Stimulated activated CD4-positive, alpha-beta T cell treated with anti-CD3 and anti-CD28 coated beads, Interleukin-12 subunit alpha, Interleukin-12 subunit beta, amount 100 ng/mL, for 24 hours (primary cell): ENCODE measurements around the gene TNFRSF17.
"Not testable (repeated sequence)": the region's sequence is repeated elsewhere in the genome, so short reads cannot be mapped to it uniquely, and the experiment has no call there.

ENCODE experiments used
- DNase-seq, 2 experiments: peaks; one replicate each; pipeline ENCODE4 v3.0.0-alpha.2; 2020; ENCODE audit warnings: low read depth in 2 of 2

The TNFRSF17 gene

DNA sequence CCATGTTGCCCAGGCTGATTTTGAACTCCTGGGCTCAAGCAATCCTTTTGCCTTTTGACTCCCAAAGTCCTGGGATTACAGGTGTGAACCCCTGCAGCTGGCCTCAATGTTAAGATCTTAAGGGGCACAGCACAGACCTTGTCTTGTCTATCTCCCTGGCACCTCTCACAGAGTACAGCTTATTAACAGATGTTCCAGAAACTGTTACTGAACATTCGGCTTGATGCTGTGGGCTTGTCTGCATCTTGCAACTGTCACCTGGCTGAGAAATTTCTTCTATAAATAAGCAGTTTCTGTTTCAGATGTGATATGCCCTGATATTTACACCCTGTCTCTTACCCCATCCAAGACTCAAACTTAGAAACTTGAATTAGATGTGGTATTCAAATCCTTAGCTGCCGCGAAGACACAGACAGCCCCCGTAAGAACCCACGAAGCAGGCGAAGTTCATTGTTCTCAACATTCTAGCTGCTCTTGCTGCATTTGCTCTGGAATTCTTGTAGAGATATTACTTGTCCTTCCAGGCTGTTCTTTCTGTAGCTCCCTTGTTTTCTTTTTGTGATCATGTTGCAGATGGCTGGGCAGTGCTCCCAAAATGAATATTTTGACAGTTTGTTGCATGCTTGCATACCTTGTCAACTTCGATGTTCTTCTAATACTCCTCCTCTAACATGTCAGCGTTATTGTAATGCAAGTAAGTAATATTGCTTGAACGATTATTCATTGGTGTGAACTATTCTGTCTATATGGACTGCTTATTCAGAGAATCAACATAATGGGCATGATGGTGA, at the start of gene TNFRSF17:
Gene TNFRSF17, plus strand, starts transcription at position 450 of the 791 bp plus-strand sequence. Its CDS starts 115 bp downstream, at position 565.
- DNase-seq = no peak

GRCh38 chr16:11915644-11916523, 49.1 kb upstream of the TNFRSF17 start, which contains the start of gene GSPT1:
GSPT1 (minus strand) TSS chr16:11915956; CDS start chr16:11915720, 236 bp downstream.
- DNase-seq = peak; percentile 98 to 99

DNA sequence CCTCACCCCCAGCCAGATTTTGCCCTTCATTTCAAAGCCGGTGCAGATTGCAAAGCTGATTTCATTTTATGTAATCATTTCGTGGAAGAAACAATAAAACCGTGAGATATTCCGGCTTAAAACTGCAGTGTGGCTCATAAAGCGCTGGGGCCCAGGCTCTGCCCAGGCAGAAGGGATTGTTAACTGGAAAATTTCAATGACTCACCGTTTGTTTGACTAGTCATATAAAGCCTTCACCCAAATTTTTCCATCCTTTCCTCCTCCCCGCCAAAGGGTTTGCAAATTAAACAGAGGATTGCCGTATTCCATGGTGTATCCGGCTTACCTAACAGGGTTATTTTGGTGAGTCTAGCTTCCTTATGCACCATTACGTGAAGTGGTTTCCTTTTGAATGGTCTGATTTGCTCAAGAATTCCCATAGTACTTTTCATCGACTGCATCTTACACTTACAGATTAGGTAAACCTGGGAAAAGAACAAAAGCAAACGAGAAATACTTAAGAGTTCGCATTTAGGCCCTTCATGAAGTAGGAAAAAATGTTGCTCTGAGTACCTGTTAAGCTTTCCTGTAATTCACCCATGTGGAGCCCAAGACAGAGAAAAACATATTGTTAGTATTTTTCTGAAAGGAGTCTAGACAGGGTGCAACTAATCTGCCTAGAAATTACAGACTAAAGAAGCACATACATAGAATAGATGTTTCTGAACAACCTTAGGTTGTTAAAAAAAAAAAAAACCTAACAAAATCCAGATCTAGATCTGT, 48.3 kb upstream of the TNFRSF17 start:
- DNase-seq = no peak

DNA sequence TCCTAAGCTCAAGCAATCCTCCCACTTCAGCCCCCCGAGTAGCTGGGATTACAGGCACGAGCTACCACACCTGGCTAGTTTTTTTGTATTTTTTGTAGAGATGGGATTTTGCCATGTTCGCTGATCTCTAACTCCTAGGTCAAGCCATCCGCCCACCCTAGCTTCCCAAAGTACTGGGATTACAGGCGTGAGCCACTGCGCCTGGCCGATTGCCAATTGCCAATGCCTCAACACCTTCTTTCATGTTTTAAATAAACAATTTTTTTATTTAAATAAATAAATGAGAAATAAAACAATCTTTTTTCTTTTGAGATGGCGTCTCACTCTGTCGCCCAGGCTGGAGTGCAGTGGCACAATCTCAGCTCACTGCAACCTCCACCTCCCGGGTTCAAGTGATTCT, 41.0 kb upstream of the TNFRSF17 start:
- DNase-seq = not testable (repeated sequence)

DNA sequence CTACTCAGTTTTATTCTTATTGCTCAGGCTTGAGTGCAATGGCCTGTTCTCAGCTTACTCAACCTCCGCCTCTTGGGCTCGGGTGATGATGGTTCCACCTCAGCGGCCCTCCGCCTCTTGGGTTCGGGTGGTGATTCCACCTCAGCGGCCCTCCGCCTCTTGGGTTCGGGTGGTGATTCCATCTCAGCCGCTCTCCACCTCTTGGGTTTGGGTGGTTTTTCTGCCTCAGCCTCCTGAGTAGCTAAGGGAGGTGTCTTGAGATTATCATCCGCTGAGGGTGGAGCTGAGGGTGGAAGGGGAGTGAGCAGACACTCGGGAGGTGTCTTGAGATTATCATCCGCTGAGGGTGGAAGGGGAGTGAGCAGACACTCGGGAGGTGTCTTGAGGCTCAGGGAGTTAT, 37.7 kb upstream of the TNFRSF17 start:
- DNase-seq = not testable (repeated sequence)

DNA sequence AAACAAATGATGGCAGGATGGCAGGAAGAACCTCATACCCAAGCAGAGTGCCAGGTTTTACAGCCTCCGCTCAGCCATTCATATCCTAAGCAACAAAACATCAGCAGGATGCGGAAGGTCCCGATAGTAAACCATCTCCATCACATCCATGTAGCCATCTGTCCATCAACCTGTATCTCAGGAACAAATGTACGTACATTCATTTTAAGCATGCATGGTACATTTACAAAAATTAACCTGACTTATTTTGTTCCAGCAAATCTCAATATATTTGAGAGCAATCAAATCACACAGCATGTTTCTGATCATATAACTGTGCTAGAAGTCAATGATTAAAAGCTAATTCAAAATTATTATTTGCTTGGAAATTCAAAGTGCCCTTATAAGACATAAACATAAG, 23.1 kb upstream of the TNFRSF17 start, which contains the start of gene NPIPB2:
Gene NPIPB2, minus strand, starts transcription at position 101 of the 400 bp plus-strand sequence. Its CDS starts 0 bp downstream, at position 101.
- DNase-seq = not testable (repeated sequence)

DNA sequence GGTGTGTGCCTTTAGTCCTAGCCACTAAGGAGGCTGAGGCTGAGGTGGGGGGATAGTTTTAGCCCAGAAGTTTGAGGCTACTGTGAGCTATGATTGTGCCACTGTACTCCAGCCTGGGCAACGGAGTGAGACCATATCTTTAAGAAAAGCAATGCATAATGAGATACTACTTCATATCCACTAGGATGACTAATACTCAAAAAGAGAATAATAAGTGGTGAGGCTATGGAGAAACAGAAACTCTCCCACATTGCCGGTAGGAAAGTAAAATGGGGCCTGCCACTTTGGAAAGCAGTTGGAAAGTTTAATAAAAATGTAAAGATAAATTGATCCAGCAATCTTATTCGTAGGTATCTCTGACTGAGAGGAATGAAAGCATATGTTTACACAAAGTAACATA, 18.6 kb upstream of the TNFRSF17 start:
- DNase-seq = no peak

- no peak for DNase-seq
Measured at GRCh38 chr16:11948819-11949218, 16.2 kb upstream of the TNFRSF17 start.

- no peak for DNase-seq
Measured at GRCh38 chr16:11949527-11949926, 15.5 kb upstream of the TNFRSF17 start.

- no peak for DNase-seq
Measured at GRCh38 chr16:11950388-11950787, 14.6 kb upstream of the TNFRSF17 start.

DNA sequence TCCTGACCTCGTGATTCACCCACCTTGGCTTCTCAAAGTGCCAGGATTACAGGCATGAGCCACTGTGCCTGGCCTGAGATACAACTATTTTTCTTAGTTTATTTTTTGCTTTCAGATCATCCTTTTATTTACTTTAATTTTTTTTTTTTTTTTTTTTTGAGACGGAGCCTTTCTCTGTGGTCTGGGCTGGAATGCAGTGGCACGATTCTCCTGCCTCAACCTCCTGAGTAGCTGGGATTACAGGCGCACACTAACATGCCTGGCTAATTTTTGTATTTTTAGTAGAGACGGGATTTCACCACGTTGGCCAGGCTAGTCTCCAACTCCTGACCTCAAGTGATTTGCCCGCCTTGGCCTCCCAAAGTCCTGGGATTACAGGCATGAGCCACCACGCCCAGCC, 11.4 kb upstream of the TNFRSF17 start:
- not testable (repeated sequence) for DNase-seq

- DNase-seq = no peak
Measured at GRCh38 chr16:11955713-11956123, 9.3 kb upstream of the TNFRSF17 start.

- DNase-seq = no peak
Measured at GRCh38 chr16:11956558-11956957, 8.5 kb upstream of the TNFRSF17 start.

- no peak for DNase-seq
Measured at GRCh38 chr16:11957591-11958395, 7.2 kb upstream of the TNFRSF17 start.

DNA sequence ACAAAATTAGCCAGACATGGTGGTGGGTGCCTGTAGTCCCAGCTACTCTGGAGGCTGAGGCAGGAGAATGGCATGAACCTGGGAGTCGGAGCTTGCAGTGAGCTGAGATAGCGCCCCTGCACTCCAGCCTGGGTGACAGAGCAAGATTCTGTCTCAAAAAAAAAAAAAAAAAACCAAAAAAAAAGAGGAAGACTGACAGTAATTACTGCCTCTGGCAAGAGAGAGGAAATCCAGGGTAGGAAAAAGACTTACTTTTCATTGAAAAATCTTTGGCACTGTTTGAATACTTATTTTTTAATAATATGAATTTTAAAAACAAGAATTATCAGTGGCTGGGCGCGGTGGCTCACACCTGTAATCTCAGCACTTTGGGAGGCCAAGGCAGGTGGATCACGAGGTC, 2.6 kb upstream of the TNFRSF17 start:
- DNase-seq = not testable (repeated sequence)

DNA sequence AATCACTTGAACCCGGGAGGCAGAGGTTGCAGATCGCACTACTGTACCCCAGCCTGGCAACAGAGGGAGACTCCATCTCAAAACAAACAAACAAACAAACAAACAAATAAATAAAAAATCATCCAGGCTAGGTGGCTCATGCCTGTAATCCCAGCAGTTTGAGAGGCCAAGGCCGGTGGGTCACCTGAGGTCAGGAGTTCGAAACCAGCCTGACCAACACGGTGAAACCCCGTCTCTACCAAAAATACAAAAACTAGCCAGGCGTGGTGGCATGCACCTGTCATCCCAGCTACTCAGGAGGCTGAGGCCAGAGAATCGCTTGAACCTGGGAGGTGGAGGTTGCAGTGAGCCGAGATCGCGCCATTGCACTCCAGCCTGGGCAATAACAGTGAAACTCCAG, 2.0 kb upstream of the TNFRSF17 start:
- not testable (repeated sequence) for DNase-seq

GRCh38 chr16:11963706-11964105, 1.3 kb upstream of the TNFRSF17 start:
- no peak for DNase-seq

DNA sequence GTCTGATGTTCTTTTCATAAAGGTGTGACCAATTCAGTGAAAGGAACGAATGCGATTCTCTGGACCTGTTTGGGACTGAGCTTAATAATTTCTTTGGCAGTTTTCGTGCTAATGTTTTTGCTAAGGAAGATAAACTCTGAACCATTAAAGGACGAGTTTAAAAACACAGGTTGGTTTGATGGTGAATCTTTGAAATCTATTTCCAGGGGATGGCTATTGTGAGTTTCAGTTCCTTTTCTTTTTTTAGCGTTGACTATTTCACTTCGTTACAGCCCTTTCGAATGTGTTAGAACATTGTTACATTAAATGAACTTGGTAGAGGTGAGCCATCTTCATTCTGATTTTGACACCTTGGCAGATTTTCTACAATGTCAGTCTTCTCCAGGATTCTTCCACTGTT, 1.2 kb downstream of the TNFRSF17 start:
- no peak for DNase-seq

DNA sequence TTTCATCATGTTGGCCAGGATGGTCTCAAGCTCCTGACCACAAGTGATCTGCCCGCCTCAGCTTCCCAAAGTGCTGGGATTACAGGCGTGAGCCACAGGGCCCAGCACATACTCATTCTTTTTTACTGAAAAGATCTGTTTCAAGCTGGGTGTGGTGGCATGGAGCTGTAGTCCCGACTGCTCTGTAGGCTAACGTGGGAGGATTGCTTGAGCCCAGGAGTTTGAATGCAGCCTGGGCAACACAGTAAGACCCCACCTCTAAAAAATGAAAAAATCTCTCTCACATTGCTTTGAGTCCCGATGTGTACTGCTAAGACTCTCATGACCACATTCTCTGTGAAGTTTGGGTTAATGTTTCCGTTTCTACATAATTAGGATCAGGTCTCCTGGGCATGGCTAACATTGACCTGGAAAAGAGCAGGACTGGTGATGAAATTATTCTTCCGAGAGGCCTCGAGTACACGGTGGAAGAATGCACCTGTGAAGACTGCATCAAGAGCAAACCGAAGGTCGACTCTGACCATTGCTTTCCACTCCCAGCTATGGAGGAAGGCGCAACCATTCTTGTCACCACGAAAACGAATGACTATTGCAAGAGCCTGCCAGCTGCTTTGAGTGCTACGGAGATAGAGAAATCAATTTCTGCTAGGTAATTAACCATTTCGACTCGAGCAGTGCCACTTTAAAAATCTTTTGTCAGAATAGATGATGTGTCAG, 2.3 kb downstream of the TNFRSF17 start:
- DNase-seq = no peak

- no peak for DNase-seq
Measured at GRCh38 chr16:11968577-11968976, 3.6 kb downstream of the TNFRSF17 start.
